ENCODE results near the gene TMEM60.

TMEM60 gene

DNA sequence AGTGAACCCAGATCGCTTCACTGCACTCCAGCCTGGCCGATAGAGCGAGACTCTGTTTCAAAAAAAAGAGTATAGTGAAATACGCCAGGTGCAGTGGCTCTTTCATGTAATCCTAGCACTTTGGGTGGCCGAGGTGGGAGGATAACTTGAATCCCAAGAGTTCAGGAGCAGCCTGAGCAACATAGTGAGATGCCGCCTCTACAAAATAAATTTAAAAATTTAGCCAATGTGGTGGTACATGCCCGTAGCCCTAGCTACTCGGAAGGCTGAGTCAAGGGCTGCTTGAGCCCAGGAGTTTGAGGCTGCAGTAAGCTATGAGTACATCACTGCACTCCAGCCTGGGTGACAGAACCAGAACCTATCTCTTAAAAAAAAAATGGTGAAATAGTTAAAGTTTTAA, 27.9 kb downstream of the TMEM60 start:
- no peak for DNase-seq

GRCh38 chr7:77766801-77767605, 31.2 kb downstream of the TMEM60 start:
- DNase-seq = no peak

DNA sequence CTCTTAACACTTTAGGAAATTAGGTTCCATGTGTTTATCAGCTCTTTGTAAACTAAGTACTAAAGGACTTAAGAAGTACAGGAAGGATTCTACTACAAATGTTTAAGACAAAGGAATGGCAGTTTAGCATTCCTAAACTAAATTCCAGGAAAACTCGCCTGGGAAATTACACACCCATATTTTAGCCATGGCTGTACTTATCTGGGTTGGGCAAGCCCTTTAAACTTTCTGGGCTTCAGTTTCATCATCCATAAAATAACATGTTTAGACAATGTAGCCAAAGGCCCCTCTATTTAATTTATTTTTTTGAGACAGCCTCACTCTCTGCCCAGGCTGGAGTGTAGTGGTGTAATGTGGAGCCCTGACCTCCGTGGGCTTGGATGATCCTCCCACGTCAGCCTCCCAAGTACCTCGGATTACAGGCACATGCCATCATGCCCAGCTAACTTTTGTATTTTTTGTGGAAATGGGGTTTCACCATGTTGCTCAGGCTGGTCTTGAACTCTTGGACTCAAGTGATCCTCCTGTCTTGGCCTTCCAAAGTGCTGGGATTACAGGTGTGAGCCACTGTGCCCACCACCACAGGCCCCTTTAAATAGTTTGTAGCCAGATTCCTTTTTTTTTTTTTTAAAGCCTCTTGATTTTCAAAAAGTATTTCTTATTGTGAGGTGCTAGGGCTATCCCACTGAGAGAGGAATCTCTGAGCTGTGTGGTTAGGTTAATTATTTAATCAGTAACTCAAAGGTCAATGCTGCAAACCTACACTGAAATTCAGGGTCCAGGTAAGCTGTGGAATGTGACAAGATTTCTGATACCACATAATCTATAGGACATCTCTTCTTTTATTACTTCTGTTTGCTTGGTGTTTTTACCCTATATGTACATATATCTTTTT, 32.1 kb downstream of the TMEM60 start:
- peak; percentile 49 for DNase-seq

DNA sequence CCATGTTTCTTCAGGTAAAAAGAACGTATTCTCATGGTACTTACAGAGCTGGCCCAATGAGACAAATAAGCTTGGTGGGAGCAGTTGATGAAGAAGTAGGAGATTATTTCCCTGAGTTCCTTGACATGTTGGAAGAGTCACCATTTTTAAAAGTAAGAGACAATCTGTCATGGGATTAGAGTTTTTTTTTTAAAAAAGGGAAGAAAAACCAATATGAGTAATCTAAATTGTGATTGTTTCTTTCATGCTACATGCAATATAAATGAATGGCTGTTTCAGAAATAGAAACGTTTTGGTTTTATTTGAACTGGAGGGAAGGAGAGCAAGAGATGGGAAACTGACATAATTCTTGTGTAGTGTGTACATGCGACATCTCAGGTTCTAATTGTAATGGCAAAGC, 32.8 kb downstream of the TMEM60 start:
- DNase-seq = no peak

DNA sequence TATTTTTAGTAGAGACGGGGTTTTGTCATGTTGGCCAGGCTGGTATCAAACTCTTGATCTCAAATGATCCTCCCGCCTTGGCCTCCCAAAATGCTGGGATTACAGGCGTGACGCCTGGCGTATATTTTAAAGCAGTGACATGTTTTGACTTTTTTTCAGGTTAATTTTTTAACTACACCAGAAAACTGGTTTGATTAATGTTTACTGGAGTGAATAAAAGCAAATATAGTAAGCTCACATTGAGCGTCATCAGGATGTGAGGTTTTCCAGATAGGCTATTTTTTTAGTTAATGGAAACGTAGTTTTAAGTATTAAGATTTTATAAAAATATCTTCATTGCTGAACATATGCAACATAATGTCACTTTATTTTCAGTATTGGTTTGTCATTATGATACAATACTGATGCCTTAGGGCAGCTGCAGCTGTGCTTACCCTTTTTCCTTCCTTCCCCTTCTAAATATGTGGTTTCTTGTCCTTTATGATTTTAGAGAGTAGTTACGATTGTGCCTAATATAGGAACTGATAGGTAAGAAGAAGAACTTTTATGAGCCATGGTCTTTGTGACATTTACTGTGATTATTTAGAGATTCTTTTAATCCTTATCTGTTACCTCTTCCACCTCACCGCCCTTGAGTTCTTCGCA, 37.3 kb downstream of the TMEM60 start:
- no peak for DNase-seq

DNA sequence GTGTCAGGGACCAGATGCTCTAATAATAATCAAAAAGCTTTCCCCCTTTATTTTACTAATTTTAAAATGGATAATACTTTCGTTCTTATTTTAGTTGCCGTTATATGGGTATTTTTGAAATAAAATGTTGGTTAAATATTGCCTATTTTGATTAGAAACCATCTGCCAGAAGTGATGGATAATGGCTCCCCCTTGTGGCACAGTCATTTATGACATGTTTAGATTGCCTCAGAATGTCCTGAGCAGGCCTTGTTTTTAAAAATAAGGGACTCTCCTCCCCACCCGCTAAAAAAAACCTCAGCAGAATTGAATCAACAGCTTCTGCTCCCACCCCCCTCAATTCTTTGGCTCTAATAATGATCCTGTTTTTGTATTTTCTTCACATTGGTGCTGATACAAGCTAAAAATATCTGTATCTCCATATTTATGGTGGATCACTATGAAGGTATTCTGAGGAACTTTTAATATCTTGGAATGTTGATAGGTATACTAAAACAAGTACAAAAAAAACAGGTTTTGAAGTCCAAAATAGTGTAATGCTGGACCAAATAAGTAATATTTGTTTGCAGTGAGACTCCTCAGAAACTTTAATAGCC, 38.8 kb downstream of the TMEM60 start:
- DNase-seq = peak; percentile 65

GRCh38 chr7:77757589-77757988, 40.6 kb downstream of the TMEM60 start:
- no peak for DNase-seq

- DNase-seq = no peak
Observed at GRCh38 chr7:77753173-77753572, 45.1 kb downstream of the TMEM60 start.

GRCh38 chr7:77752016-77752415, 46.2 kb downstream of the TMEM60 start:
- no peak for DNase-seq

DNA sequence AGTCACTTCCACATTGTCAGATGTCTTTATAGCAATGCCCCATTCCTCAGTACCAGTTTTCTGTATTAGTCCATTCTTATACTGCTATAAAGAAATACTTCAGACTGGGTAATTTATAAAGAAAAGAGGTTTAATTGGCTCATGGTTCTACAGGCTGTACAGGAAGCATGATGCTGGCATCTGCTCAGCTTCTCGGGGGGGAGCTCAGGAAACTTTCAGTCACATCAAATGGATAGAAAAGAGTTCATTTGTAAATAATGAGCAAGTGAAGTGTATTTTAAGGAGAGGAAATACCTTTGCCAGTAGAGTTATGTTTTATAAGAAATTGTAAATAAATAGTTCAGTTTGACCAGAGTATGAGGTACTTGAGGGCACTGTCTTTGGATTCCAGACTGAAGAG, 50.5 kb downstream of the TMEM60 start:
- no peak for DNase-seq

GRCh38 chr7:77747178-77747577, 51.1 kb downstream of the TMEM60 start:
- DNase-seq = no peak

DNA sequence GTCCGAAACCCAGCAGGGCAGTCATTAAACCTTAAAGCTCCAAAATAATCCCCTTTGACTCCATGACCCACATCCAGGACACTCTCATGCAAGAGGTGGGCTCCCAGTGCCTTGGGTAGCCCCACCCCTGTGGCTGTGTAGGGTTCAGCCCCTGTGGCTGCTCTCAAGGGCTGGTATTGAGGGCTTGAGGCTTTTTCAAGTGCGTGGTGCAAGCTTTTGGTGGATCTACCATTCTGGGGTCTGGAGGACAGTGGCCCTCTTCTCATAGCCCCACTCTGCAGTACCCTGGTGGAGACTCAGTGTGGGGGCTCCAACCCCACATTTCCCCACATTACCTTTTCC, 51.4 kb downstream of the TMEM60 start:
- no peak for DNase-seq

GRCh38 chr7:77746164-77746823, 51.9 kb downstream of the TMEM60 start:
- DNase-seq = no peak

DNA sequence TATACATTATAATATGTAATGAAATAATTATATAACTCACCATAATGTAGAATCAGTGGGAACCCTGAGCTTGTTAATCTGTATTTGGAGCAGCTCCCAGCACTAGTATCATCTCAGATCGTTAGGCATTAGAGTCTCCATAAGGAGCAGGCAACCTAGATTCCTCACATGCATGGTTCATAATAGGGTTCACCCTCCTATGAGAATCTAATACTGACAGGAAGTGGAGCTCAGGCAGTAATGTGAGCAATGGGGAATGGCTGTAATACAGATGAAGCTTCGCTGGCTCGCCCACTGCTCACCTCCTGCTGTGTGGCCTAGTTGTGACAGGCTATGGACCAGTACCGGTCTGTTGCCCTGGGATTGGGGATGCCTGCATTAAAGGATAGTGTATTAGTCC, 52.5 kb downstream of the TMEM60 start:
- no peak for DNase-seq
